Measurements from ENCODE around the gene RPRML.

GRCh38 chr17:46975287-46975686 lies 3.8 kb downstream of the RPRML start:
- TF ChIP-seq CTCF (IDR thresholded peaks at IDR 0.05) (no peak), EP300 (IDR thresholded peaks at IDR 0.05) (no peak)

Data from suprapubic skin (tissue), 3 donors.